Cerebellar nuclear complex (tissue), 1 donor: ENCODE data around the gene HYI.
"Not testable (repeated sequence)": the region's sequence is repeated elsewhere in the genome, so short reads cannot be mapped to it uniquely, and the experiment has no call there.

Source experiments
- DNase-seq, 2 experiments: peaks; one replicate each; lab custom pipeline; 2025; lab: John Stamatoyannopoulos, UW

Gene HYI

DNA sequence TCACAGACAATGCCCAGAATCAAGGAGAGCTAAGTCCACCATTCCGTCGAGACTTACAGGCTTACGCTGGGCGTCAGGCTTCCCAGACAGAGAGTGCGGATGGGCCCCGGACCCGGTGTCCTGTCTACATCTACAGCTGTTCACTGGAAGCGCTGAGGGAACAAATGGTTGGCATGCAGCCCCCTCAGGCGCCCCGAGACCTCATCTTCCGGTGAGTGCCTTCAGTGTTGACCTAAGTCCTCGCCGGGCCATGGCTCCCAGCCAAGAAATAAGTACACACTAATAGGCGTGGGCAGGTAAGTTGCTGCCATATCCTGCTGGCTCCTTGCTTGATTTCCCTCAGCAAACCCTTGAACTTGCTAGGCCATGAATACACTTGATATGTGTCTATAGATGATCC is 26.2 kb downstream of the HYI start:
- DNase-seq, result no peak

DNA sequence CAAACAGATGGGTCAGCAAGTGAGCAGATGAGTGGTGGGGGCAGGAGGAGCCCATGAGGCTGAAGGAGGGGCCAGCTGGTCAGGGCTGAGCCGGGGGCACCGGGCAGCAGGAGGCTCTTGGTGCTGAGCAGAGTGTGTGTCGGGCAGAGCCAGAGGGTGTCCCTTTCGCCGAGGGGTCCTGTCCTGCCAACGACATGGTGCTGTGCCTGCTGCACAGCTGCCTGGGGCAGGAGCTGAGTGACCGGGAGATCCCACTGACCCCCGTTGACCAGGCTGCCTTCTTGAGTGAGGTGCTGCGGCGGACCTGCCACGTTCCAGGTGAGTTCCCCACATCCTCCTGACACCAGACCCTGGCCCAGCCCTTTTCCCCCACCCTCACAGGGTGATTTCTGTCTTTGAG is 27.5 kb downstream of the HYI start:
- DNase-seq, result no peak

DNA sequence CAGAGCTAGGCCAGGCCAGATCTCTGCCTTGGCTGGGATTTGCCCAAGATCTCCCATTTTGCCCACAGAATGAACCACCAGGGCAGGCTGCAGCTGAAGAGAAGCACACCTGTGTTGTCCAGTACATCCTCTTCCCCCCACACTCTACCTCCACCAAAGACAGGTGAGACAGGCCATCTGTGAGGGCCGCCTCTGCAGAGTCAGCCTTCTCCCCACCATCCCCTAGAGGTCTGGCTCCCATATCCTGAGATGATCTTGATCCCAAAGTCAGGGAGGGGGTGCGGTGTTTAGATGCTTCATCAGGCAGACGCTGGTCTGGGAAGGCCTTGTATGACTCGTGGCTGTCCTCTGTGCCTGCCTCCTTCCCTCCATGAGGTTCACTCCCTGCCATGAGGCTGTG is 28.7 kb downstream of the HYI start:
- no peak for DNase-seq

DNA sequence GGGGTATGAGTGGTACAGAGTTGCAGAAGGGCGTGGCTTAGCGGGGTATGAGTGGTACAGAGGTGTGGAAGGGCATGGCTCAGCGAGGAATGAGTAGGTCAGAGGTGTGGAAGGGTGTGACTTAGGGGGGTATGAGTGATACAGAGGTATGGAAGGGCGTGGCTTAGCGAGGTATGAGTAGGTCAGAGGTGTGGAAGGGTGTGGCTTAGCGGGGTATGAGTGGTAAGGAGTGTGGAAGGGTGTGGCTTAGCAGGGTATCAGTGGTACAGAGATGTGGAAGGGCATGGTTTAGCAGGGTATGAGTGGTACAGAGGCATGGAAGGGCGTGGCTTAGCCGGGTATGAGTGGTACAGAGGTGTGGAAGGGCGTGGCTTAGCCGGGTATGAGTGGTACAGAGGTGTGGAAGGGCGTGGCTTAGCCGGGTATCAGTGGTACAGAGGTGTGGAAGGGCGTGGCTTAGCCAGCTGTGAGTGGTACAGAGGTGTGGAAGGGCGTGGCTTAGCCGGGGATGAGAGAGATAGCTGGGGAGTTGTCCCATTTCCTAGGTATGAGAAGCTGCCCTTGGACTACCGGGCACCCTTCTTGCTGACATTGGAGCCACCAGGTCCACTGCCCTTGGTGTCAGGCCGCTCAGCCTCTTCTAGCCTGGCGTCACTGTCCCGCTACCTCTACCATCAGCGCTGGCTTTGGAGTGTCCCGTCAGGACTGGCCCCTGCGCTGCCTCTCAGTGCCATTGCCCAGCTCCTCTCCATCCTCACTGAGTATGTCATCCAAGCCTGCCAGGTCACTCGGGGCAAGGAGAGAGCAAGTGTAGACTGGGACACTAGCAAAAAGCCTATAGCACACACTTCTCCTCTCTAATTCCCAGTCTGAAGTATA is 29.8 kb downstream of the HYI start:
- DNase-seq, result no peak

DNA sequence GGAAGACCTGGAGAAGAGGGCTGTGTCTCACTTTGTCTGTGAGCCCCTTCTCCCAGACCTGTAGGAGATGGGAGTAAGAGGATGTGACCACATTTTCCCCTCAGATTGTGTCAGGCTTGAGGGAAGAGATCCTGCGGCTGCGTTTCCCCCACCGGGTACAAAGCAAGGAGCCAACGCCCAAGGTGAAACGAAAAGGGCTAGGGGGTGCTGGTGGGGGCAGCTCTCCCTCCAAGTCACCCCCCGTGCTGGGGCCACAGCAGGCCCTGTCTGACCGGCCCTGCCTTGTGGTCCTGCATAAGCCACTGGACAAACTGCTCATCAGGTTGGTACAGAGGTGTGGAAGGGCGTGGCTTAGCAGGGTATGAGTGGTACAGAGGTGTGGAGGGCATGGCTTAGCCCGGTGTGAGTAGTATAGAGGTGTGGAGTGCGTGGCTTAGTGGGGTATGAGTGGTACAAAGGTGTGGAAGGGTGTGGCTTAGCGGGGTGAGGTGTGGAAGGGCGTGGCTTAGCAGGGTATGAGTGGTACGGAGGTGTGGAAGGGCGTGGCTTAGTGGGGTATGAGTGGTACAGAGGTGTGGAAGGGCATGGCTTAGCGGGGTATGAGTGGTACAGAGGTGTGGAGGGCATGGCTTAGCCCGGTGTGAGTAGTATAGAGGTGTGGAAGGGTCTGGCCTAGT is 30.6 kb downstream of the HYI start:
- DNase-seq, result no peak

DNA sequence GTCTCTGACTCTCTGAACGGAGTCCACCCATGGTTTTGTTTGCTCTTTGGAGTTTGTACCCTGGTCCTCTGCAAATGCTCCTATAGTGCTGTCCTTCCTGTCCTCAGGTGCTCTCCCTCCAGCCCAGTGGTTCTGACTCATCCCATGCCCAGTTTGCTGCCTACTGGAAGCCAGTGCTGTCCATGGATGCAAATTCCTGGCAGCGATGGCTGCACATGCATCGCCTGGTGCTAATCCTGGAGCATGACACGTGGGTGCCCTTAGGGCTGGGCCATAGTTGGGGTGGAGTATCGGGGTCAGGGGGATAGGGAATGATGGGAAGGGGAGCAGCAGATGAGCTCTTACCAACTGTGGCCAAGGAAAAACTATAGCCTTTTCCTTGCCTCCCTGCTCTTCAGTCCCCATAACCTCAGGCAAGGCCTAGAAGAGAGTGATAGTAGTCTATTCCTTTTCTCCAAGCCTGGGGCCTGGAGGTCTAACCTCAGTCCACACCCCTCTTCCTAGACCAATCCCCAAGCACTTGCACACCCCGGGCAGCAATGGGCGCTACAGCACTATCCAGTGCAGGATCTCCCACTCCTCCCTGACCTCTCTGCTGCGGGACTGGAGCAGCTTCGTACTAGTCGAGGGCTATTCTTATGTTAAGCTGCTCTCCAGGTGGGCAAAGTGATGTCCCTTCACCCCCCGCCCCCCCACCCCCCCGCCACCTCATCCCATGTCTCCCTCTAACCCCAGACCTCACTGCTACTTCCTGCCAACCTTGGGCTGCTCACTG is 31.6 kb downstream of the HYI start:
- DNase-seq, result no peak

DNA sequence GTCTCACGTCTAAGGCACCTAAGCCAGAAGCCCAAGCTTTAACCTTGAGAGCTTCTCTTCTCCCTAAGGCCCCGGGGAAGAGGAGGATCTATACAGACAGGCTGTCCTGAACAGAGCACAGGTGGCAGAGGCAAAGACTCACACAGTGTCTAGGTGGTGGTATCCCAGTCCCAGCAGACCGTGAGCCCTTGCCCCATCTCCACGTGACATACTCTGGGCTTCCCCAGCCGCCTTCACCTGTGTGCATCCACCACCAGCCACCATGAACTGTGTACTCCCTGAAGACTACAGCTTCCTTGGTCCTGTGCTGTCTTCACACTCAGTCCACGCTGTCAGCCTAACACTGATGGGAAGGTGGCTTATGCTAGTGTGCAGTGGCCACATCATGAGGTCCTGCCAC is 32.3 kb downstream of the HYI start:
- no peak for DNase-seq

DNA sequence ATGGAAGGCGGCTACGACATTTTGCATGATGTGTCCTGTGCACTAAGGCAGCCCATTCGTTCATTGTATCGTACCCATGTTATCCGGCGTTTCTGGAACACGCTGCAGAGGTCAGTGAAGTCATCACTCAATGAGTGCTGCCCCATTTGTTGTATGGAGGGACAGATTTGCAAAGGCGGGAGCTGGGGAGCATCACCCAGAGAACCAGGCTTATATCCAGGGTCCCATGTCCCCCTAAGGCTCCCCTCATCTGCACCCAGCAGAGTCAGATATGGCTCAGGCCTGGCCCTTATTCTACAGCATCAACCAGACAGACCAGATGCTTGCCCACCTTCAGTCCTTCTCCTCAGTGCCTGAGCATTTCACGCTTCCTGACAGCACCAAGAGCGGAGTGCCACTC is 32.9 kb downstream of the HYI start:
- DNase-seq, result no peak

DNA sequence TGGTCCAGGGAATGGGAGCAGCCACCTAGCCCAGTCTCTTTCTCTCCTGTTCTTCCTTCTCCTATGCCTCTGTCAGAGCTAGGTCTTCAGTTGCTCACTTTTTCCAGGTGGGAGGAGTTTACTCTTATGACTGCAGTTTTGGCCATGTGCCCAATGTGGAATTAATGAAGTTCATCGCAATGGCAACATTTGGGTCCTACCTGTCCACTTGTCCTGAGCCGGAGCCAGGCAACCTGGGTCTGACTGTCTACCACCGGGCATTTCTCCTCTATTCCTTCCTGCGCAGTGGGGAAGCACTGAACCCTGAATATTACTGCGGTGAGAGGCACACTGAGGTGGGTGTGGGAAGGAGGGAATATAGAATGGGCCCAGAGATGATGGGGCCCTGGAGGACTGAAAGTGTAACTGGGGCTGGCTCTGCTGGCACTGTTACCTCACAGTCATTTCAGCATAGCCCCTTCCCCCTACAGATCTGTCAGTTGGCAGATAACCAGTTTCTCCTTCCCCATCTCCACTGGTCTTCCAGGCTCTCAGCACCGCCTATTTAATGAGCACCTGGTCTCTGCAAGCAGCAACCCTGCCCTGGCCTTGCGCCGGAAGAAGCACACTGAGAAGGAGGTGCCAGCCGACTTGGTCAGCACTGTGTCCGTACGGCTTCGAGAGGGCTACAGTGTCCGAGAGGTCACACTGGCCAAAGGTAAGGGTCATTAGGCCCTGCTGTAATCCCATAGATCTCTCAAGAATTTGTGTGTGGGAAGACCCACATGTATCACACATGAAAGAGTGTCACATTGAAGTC is 33.9 kb downstream of the HYI start:
- no peak for DNase-seq

DNA sequence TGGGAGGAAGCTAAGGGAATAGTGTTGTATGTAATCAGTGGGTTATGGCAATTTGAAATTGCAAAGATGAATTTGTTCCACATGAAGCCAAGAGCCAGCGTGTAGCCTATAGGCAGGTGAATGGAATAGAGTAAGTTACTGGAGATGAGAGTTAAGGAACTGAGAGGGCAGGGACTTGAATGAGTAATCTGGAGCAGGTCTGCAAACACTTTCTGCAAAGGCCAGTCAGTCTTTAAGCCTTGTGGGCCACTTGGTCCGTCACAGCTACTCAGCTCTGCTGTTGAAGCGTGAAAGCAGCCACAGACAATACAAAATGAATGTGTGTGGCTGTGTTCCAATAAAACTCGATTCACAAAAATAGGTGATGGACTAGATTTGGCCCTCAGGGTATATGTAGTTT is 34.9 kb downstream of the HYI start:
- no peak for DNase-seq

DNA sequence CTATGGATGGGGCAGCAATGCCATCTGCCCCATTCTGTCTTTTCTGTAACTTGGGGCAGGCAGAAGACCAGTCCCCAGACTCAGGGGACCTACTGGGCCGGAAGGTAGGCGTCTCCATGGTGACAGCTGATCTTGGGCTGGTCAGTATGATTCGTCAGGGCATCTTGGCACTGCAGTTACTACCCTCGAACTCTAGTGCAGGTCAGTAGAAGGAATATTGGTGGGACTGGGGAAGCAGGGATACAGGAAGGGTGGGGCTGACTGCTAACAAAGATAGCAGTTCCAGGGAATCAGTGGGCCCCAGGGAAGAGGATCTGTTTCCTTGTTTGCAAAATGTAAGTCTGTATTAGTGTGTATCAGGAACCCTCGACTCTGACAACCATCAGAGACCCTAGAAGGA is 37.8 kb downstream of the HYI start:
- no peak for DNase-seq

DNA sequence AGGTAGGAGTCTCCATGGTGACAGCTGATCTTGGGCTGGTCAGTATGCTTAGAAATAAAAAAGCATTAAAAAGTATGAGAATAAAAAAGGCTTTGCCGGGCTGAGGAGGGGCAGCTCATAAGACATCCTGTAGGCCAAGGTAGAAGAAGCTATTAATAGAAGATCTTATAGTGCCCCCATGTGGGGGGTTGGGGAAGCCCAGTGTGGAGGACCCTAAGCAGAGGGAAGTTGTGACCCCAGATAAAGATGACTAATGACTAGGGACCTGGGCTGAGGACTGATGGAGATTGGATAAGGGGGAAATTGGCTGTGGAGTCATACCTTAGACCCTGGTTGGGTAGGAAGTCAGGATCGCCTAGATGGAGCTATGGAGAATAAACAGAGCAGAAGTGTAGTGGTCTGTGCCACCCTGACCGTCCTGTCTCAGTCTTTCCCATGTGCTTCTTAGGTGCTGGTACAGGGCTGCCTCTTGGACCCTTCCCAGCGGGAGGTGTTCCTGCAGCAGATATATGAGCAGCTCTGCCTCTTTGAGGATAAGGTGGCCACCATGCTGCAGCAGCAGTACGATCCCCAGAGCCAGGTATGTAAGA is 39.0 kb downstream of the HYI start:
- DNase-seq, result no peak

DNA sequence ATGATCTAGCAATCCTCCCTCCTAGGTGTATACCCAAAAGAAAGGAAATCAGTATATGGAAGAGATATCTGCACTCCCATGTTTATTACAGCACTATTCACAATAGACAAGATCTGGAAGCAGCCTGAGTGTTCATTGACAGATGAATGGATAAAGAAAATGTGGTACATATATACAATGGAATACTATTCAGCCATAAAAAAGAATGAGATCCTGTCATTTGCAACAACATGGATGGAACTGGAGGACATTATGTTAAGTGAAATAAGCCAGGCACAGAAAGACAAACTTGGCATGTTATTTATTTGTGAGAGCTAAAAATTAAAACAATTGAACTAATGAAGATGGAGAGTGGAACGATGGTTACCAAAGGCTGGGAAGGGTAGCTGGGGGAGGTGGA is 40.3 kb downstream of the HYI start:
- not testable (repeated sequence) for DNase-seq

DNA sequence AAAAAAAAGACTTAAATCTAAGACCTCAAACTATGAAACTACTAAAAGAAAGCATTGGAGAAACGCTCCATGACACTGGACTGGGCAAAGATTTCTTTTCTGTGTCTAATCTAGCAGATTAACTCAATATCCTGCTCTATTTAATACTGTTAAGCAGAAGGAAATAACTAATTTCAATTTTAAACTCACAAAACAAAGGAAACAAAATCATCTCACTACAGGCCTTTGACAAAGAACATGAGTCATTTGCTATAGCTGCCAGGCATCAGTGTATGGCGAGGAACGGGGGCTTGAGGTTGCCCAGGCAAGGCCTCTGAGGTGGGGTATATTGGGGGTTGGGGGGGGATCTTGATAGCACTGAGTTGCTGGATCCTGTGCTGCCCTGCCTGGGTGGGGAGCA is 43.2 kb downstream of the HYI start:
- no peak for DNase-seq

DNA sequence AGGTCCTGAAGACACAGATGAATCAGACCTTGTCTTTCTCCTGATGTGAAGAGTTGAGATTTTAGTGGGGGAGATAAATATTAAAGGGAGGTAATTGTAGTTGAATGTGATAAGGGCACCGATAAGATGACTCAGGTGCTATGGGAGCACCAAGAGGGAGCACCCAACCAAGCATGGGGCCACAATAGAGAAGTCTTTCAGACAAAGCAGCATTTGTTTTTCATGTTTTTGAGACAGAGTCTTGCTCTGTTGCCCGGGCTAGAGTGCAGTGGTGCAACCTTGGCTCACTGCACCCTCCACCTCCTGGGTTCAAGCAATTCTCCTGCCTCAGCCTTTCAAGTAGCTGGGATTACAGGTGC is 47.9 kb downstream of the HYI start:
- no peak for DNase-seq

DNA sequence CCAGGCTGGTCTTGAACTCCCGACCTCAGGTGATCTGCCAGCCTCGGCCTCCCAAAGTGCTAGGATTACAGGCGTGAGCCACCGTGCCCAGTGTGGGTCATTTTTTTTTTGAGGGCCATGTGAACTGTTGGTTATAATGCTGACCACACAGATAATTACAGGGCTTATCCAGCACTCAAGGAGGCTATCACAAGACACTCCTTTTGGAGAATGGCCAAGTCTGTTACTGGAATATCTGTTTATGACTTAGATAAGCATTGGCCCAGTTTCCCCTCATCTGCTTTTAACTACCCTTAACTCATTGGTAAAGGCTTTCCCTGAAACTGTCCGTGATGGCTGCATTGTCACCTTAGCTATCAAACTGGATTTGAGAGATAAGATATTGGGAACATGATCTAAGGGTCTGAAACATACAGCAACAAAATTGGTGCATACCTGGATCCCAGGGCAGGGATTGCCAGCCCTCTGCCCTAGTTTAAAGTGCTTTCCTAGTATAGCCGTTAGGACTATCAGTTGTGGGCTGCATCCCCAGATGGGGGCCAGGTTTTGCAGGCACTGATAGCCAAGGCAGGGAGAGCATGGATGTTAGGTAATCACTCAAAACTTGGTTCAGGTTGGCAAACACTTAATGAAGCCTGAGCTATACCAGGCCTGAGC is 48.4 kb downstream of the HYI start:
- DNase-seq, result no peak

DNA sequence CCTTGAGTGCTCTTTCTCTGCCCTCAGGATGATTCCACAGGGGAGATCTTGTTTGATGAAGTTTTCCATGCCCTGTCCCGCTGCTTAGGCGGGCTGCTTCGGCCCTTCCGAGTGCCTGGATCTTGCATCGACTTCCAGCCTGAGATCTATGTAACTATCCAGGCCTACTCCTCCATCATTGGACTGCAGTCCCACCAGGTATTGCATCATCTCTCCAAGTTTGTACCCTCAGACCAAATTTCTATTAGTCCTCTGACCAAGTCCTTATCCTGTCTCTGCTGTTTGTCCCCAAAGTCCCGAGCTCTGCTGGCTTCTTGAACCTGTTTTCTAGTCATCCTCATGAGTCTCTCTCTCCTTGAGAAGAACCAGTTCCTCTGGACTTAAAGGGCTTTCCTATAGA is 49.4 kb downstream of the HYI start:
- no peak for DNase-seq

DNA sequence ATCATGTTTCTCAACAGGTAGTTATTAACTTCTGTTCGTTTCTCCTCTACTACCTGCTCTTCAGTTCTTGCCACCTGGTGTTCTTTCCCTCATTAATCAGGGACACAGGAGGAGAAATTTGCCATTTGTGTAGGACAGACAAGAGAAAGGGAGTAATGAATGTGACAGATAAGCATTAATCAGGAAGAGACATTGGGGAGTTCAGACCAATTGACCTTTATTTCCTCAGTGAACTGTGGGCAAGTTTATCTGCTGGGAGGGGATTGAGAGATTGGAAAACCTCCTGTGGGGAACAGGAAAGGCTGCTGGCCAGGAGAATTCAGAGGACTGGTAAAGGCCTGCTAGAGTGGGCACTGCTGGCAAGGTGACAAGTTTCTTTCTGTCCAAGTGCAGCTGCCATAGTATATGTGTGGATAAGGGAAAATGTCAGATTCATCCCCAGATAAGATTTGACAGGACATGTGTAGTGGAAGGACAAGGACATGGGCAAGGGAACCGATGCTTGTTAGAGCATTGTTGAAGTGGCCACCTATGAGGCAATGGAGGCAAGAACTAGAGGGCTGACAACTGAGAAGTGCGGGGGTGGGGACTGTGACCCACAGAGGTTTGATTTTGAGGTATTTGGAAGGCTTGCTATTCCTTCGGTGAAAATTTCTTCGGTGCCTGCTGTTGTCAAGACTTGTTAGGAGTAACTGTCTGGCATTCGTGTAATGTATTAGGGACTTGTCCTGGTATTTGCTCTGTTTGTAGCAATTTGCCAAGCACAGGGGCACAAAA is 51.5 kb downstream of the HYI start:
- no peak for DNase-seq
